H9 (cell line): Measurements from ENCODE around the gene WIPF1. TPM values are rescaled to one million over a fixed set of nuclear protein-coding genes. Genes with fewer than 3 reads are reported as not detected.

Experiments
- DNase-seq: peaks from one replicate; pipeline ENCODE4 v3.0.0-alpha.2; 2017
- H2AFZ ChIP-seq: one replicate; pipeline ENCODE4 v1.6.1; 2013; ENCODE audit warnings: mild to moderate bottlenecking, low read length, control low read depth, moderate library complexity
- H2AK5ac ChIP-seq: 2 replicates; pipeline ENCODE4 v1.6.1; 2013; ENCODE audit warnings: low read length, control low read depth, mixed read lengths; ENCODE audit not compliant: insufficient read length
- H2BK120ac ChIP-seq: one replicate; pipeline ENCODE4 v1.6.1; 2013; ENCODE audit warnings: low read depth, mild to moderate bottlenecking, low read length, control low read depth, inconsistent platforms; ENCODE audit not compliant: poor library complexity, severe bottlenecking
- H2BK12ac ChIP-seq: 2 replicates; pipeline ENCODE4 v1.6.1; 2013; ENCODE audit warnings: low read length, control low read depth, mixed read lengths, low read depth; ENCODE audit not compliant: insufficient read length
- H2BK15ac ChIP-seq: 2 replicates; pipeline ENCODE4 v1.6.1; 2013; ENCODE audit warnings: low read depth, low read length, control low read depth
- H2BK20ac ChIP-seq: one replicate; pipeline ENCODE4 v1.6.1; 2013; ENCODE audit warnings: low read depth, mild to moderate bottlenecking, low read length, control low read depth, inconsistent platforms; ENCODE audit not compliant: poor library complexity, severe bottlenecking
- H2BK5ac ChIP-seq: 2 replicates; pipeline ENCODE4 v1.6.1; 2013; ENCODE audit warnings: low read length, control low read depth, mixed read lengths; ENCODE audit not compliant: insufficient read length
- H3K14ac ChIP-seq: 2 replicates; pipeline ENCODE4 v1.6.1; 2013; ENCODE audit warnings: low read length, control low read depth; ENCODE audit not compliant: insufficient read depth
- H3K18ac ChIP-seq: 2 replicates; pipeline ENCODE4 v1.6.1; 2013; ENCODE audit warnings: low read depth, mild to moderate bottlenecking, mixed read lengths, low read length, control low read depth; ENCODE audit not compliant: insufficient read length
- H3K23ac ChIP-seq: 2 replicates; pipeline ENCODE4 v1.6.1; 2013; ENCODE audit warnings: low read length, control low read depth, mixed read lengths, low read depth; ENCODE audit not compliant: insufficient read length
- H3K23me2 ChIP-seq: 2 replicates; pipeline ENCODE4 v1.6.1; 2013; ENCODE audit warnings: low read depth, mild to moderate bottlenecking, mixed read lengths, low read length, control low read depth; ENCODE audit not compliant: insufficient read length, poor library complexity, severe bottlenecking
- H3K27ac ChIP-seq: 2 replicates; pipeline ENCODE4 v1.5.1; 2013; ENCODE audit warnings: low read length, control low read depth, mixed read lengths, low read depth; ENCODE audit not compliant: insufficient read length
- H3K27me3 ChIP-seq: 2 replicates; pipeline ENCODE4 v1.6.1; 2013; ENCODE audit warnings: low read length, control low read depth, inconsistent platforms; ENCODE audit not compliant: insufficient read depth
- H3K4ac ChIP-seq: 2 replicates; pipeline ENCODE4 v1.6.1; 2013; ENCODE audit warnings: low read depth, mild to moderate bottlenecking, control low read depth, inconsistent platforms, low read length, moderate library complexity
- H3K4me1 ChIP-seq: 2 replicates; pipeline ENCODE4 v1.6.1; 2013; ENCODE audit warnings: low read length, control low read depth, inconsistent platforms; ENCODE audit not compliant: insufficient read depth
- H3K4me2 ChIP-seq: 2 replicates; pipeline ENCODE4 v1.6.1; 2013; ENCODE audit warnings: low read length, control low read depth, mixed read lengths; ENCODE audit not compliant: insufficient read length, insufficient read depth
- H3K56ac ChIP-seq: 2 replicates; pipeline ENCODE4 v1.6.1; 2013; ENCODE audit warnings: low read depth, mild to moderate bottlenecking, mixed read lengths, low read length, control low read depth; ENCODE audit not compliant: insufficient read length
- H3K79me1 ChIP-seq: 2 replicates; pipeline ENCODE4 v1.6.1; 2013; ENCODE audit warnings: low read depth, mild to moderate bottlenecking, moderate library complexity, low read length, control low read depth, inconsistent platforms; ENCODE audit not compliant: insufficient read depth, poor library complexity, severe bottlenecking
- H3K79me2 ChIP-seq: 2 replicates; pipeline ENCODE4 v1.6.1; 2013; ENCODE audit warnings: low read length, control low read depth, inconsistent platforms; ENCODE audit not compliant: insufficient read depth
- H3K9ac ChIP-seq: 2 replicates; pipeline ENCODE4 v1.6.1; 2013; ENCODE audit warnings: low read length, control low read depth, mixed read lengths; ENCODE audit not compliant: insufficient read length; ENCODE audit errors: extremely low read depth
- H3K9me3 ChIP-seq: one replicate; pipeline ENCODE4 v1.6.1; 2013; ENCODE audit warnings: low read depth, low read length, inconsistent platforms; ENCODE audit not compliant: control insufficient read depth
- H3T11ph ChIP-seq: one replicate; pipeline ENCODE4 v1.6.1; 2013; ENCODE audit warnings: mild to moderate bottlenecking, low read length, control low read depth, inconsistent platforms
- H4K20me1 ChIP-seq: one replicate; pipeline ENCODE4 v1.6.1; 2013; ENCODE audit not compliant: control insufficient read depth, insufficient read length, insufficient read depth
- H4K5ac ChIP-seq: 2 replicates; pipeline ENCODE4 v1.6.1; 2013; ENCODE audit warnings: low read depth, mild to moderate bottlenecking, mixed read lengths, low read length, control low read depth; ENCODE audit not compliant: insufficient read length
- H4K8ac ChIP-seq: replicated peaks from 2 replicates; pipeline ENCODE4 v1.6.1; 2013; ENCODE audit warnings: low read length, control low read depth, mixed read lengths, low read depth; ENCODE audit not compliant: insufficient read length
- H4K91ac ChIP-seq: 2 replicates; pipeline ENCODE4 v1.6.1; 2013; ENCODE audit warnings: low read depth, mild to moderate bottlenecking, moderate library complexity, mixed read lengths, low read length, control low read depth; ENCODE audit not compliant: insufficient read length
- H3K27ac Mint-ChIP-seq, 3 experiments: 2 replicates in 2 of 3; 3 replicates in 1 of 3; pipeline ENCODE4 v1.8.0; 2020 to 2021; ENCODE audit warnings: mixed read lengths in 3 of 3, mild to moderate bottlenecking in 1 of 3, moderate library complexity in 1 of 3
- H3K27me3 Mint-ChIP-seq: 2 replicates; pipeline ENCODE4 v1.8.0; 2021; ENCODE audit warnings: low read depth, mild to moderate bottlenecking, moderate library complexity, mixed read lengths
- H3K36me3 Mint-ChIP-seq, 3 experiments: 2 replicates in 2 of 3; 3 replicates in 1 of 3; pipeline ENCODE4 v1.8.0; 2020 to 2021; ENCODE audit warnings: low read depth in 3 of 3, mixed read lengths in 3 of 3; ENCODE audit not compliant: insufficient read depth in 1 of 3
- H3K4me1 Mint-ChIP-seq, 2 experiments: 2 replicates each; pipeline ENCODE4 v1.8.0; 2020; ENCODE audit warnings: mixed read lengths in 2 of 2
- H3K4me3 Mint-ChIP-seq, 2 experiments: 2 replicates in 1 of 2; 3 replicates in 1 of 2; pipeline ENCODE4 v1.8.0; 2020 to 2021; ENCODE audit warnings: mild to moderate bottlenecking in 2 of 2, mixed read lengths in 2 of 2, moderate library complexity in 1 of 2
- H3K9me3 Mint-ChIP-seq, 2 experiments: 2 replicates in 1 of 2; 3 replicates in 1 of 2; pipeline ENCODE4 v1.8.0; 2020; ENCODE audit warnings: mild to moderate bottlenecking in 2 of 2, mixed read lengths in 2 of 2, moderate library complexity in 1 of 2
- total RNA-seq: library from RNA; stranded (reverse); gene quantifications from 2 replicates; pipeline ENCODE4 v1.2.1, GENCODE V29; 2021
- TF ChIP-seq, protein P1 (sequence below): fragments of 200-600 bp; sonication (generic); conservative IDR thresholded peaks from 3 replicates; pipeline ENCODE4 v1.8.0; 2021; ENCODE audit warnings: antibody characterized with exemption, mild to moderate bottlenecking

The WIPF1 gene
- total RNA-seq, 1 experiment from 2014 or later = 5.1 TPM

GRCh38 chr2:174560737-174561136 is 36.9 kb downstream of the WIPF1 start:
- no peak overlapping the region for H3K4me2 ChIP-seq
- no peak overlapping the region for H3K27ac ChIP-seq
- no peak overlapping the region for H2BK15ac ChIP-seq
- H4K91ac ChIP-seq = no peak overlapping the region
- no peak overlapping the region for H4K8ac ChIP-seq
- no peaks in the 10 kb centered on the region for H4K20me1 ChIP-seq
- no peaks in the 10 kb centered on the region for H3K79me1 ChIP-seq
- TF ChIP-seq, protein P1, sequence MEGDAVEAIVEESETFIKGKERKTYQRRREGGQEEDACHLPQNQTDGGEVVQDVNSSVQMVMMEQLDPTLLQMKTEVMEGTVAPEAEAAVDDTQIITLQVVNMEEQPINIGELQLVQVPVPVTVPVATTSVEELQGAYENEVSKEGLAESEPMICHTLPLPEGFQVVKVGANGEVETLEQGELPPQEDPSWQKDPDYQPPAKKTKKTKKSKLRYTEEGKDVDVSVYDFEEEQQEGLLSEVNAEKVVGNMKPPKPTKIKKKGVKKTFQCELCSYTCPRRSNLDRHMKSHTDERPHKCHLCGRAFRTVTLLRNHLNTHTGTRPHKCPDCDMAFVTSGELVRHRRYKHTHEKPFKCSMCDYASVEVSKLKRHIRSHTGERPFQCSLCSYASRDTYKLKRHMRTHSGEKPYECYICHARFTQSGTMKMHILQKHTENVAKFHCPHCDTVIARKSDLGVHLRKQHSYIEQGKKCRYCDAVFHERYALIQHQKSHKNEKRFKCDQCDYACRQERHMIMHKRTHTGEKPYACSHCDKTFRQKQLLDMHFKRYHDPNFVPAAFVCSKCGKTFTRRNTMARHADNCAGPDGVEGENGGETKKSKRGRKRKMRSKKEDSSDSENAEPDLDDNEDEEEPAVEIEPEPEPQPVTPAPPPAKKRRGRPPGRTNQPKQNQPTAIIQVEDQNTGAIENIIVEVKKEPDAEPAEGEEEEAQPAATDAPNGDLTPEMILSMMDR = no peak
- H3K4me1 ChIP-seq = no peaks in the 10 kb centered on the region; the same call in 1 of the 2 replicates
- no peak overlapping the region for H3K9ac ChIP-seq
- H2BK12ac ChIP-seq = no peak overlapping the region
- H3K56ac ChIP-seq = no peak overlapping the region
- H3T11ph ChIP-seq = no peak overlapping the region
- no peak overlapping the region for H2AK5ac ChIP-seq
- no peaks in the 10 kb centered on the region for H3K9me3 ChIP-seq
- Mint-ChIP-seq H3K4me3 (no peak overlapping the region), H3K27ac (no peak overlapping the region), H3K9me3 (no peaks in the 10 kb centered on the region), H3K36me3 (no peaks in the 10 kb centered on the region), H3K4me1 (peaks cover 2 to 10% of the 10 kb centered on the region in 2 experiments), H3K27me3 (no peaks in the 10 kb centered on the region)
- H2AFZ ChIP-seq = no peak overlapping the region
- DNase-seq = no peak
- no peaks in the 10 kb centered on the region for H3K27me3 ChIP-seq
- no peak overlapping the region for H2BK120ac ChIP-seq
- H3K18ac ChIP-seq = no peak overlapping the region
- H3K23ac ChIP-seq = no peak overlapping the region
- no peak overlapping the region for H3K4ac ChIP-seq
- H3K23me2 ChIP-seq = no peaks in the 10 kb centered on the region
- H4K5ac ChIP-seq = no peak overlapping the region
- no peaks in the 10 kb centered on the region for H3K79me2 ChIP-seq
- H2BK20ac ChIP-seq = no peak overlapping the region
- H3K14ac ChIP-seq = no peak overlapping the region
- H2BK5ac ChIP-seq = no peak overlapping the region
